Dendritic cell treated with granulocyte-macrophage colony-stimulating factor and Interleukin-4, amounts not matched to agents 40 ng/mL and 50 ng/mL, for 4 days (primary cell): ENCODE results near the gene TP63.

Source experiments
- H3K27ac Mint-ChIP-seq: one replicate; pipeline ENCODE4 v1.8.0; 2022; ENCODE audit warnings: mild to moderate bottlenecking, mixed read lengths
- H3K27me3 Mint-ChIP-seq: one replicate; pipeline ENCODE4 v1.8.0; 2022; ENCODE audit warnings: mild to moderate bottlenecking, mixed read lengths
- H3K36me3 Mint-ChIP-seq: one replicate; pipeline ENCODE4 v1.8.0; 2022; ENCODE audit warnings: low read depth, mixed read lengths
- H3K4me1 Mint-ChIP-seq: one replicate; pipeline ENCODE4 v1.8.0; 2022; ENCODE audit warnings: low read depth, mixed read lengths
- H3K4me3 Mint-ChIP-seq: one replicate; pipeline ENCODE4 v1.8.0; 2022; ENCODE audit warnings: mild to moderate bottlenecking, moderate library complexity, mixed read lengths
- H3K9me3 Mint-ChIP-seq: one replicate; pipeline ENCODE4 v1.8.0; 2022; ENCODE audit warnings: mixed read lengths
- intact Hi-C: fragments of 100-400 bp; cut with micrococcal nuclease; formaldehyde crosslinking; loops from one replicate; pipeline ENCODE4 v1.15.0; 2022

TP63 gene

DNA sequence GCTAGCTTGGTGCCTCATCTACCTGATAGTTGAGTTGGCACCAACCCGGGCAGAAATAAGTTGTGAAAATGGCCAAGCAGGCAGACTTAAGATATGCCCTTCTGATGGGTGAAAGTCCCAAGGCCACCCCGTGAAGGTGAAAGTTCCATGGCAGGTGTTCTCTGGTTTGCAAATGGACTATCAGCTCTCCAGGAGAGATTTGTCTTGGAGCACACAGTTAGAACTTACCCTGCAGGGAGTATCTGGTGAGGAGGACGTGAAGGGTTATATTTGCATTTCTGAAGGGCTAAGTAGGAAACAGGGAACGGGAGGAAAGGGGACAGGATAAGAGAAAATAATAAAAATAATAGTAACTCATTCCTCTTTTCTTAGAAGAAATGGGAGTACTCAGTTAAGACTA is 220.5 kb downstream of the TP63 start:
- Mint-ChIP-seq H3K4me1 (no peaks in the 10 kb centered on the region), H3K9me3 (no peaks in the 10 kb centered on the region), H3K27me3 (no peaks in the 10 kb centered on the region), H3K4me3 (no peak overlapping the region), H3K27ac (no peak overlapping the region), H3K36me3 (no peaks in the 10 kb centered on the region)
- intact Hi-C loops = no loop called here

DNA sequence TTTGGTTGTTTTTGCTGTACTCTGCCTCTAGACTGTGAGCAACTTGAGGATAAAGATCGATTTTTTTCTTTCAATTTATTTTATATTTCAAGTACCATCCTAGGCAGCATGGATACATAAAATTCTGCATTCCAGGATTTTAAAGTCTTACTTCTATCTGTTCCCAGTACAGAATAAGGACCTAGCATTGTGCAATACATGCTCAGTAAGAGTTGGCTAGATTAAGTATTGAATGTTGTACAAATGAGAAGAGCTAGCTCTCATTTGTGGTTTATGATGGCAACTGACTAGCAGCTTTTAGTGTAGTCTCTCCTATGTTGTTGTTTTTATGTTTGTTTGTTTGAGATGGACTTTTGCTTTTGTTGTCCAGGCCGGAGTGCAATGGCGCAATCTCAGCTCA is 222.7 kb downstream of the TP63 start:
- H3K4me3 Mint-ChIP-seq = no peak overlapping the region
- no peaks in the 10 kb centered on the region for H3K27me3 Mint-ChIP-seq
- intact Hi-C loops = no loop called here
- no peaks in the 10 kb centered on the region for H3K4me1 Mint-ChIP-seq
- no peaks in the 10 kb centered on the region for H3K9me3 Mint-ChIP-seq
- no peaks in the 10 kb centered on the region for H3K36me3 Mint-ChIP-seq
- H3K27ac Mint-ChIP-seq = no peak overlapping the region

DNA sequence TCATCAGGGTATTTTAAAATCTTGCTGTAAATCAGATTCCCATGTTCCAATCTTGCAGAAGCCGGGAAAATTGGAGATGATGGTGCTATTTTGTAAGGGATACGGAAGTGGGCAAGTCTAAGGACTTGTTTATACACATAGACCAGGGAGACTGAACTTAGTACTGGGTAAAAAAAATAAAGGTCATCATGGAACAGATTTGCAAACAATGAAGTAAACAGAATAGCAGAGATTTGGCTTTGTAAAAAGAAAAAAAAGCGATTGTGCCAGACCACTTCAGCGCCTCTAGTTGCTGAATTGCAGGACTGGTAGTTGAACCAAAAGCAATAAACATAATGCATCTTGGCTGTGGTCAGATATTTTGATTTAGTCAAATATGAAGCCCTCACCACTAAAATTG is 229.1 kb downstream of the TP63 start:
- H3K36me3 Mint-ChIP-seq = no peaks in the 10 kb centered on the region
- no peak overlapping the region for H3K4me3 Mint-ChIP-seq
- no peaks in the 10 kb centered on the region for H3K4me1 Mint-ChIP-seq
- intact Hi-C loops = no loop called here
- no peaks in the 10 kb centered on the region for H3K27me3 Mint-ChIP-seq
- no peak overlapping the region for H3K27ac Mint-ChIP-seq
- no peaks in the 10 kb centered on the region for H3K9me3 Mint-ChIP-seq

DNA sequence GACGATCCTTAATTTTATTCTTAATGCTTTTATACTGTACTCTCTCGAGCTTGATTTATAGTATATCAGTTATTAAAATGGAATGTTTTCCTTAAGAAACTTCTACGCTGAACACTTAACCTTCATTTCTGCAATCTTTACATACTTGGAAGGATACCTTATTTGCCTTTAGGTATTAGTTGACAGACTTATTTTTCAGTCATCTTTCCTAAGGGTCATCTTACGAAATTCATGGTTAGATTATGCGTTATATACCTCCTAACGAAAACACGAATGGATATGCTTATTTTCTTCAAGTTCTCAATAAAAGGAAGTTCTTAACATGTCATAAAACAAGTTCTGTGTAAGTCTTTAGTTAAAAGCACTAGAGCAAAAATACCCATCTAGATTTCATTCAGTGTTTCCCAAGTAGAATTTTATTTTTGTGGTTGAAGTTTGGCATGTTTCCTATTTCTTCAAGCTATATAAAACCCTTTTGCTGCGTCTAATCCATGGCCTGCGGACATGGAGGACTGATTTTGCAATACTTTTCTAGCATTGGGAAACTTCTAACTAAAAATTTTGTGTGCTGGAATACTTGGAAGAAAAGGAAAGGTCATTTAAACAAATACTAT is 231.3 kb downstream of the TP63 start:
- Mint-ChIP-seq H3K36me3 (no peaks in the 10 kb centered on the region), H3K27ac (no peak overlapping the region), H3K9me3 (peaks cover under 1% of the 10 kb centered on the region), H3K4me1 (no peaks in the 10 kb centered on the region), H3K4me3 (no peak overlapping the region), H3K27me3 (no peaks in the 10 kb centered on the region)
- intact Hi-C loops = no loop called here

DNA sequence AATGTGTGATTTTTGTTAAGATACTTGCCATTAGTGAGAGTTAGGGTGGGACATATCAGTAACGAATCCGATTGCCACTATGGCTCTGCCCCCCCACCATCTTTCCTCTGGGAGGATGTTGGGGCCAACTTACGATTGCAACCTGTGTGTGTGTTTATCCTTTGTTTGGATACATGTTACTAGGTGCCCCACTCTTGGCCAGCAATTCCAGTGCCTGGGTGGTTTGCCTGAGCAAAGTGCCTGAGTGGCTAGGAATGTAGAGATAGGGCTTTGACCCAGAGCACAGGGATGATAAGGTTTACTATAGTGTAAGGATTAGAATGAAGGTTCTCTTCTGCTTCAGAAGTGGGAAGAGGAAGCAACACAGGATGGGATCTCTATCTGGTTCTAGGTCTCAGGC is 231.8 kb downstream of the TP63 start:
- no peak overlapping the region for H3K4me3 Mint-ChIP-seq
- H3K27ac Mint-ChIP-seq = no peak overlapping the region
- peaks cover 6% of the 10 kb centered on the region for H3K9me3 Mint-ChIP-seq
- H3K36me3 Mint-ChIP-seq = no peaks in the 10 kb centered on the region
- H3K4me1 Mint-ChIP-seq = no peaks in the 10 kb centered on the region
- intact Hi-C loops = no loop called here
- no peaks in the 10 kb centered on the region for H3K27me3 Mint-ChIP-seq

DNA sequence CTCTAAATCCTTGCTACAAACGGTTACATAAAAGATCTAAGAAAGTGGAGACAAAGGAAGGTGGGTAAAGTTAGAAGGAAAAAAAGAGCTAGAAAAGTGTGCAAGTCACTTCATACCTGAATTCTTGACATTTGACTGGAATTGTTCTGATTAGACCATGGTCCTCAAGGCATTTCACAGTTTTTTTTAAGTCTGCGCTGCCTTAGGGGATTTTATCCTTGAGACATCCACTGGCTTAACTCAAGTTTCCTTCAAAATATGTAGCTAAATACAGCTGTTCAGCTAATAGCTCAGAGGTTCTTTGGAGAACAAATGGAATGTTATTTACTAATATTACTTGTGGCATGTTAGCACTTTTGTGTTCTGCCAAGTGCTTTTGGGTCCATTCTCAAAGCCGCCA is 236.9 kb downstream of the TP63 start:
- H3K36me3 Mint-ChIP-seq = no peaks in the 10 kb centered on the region

DNA sequence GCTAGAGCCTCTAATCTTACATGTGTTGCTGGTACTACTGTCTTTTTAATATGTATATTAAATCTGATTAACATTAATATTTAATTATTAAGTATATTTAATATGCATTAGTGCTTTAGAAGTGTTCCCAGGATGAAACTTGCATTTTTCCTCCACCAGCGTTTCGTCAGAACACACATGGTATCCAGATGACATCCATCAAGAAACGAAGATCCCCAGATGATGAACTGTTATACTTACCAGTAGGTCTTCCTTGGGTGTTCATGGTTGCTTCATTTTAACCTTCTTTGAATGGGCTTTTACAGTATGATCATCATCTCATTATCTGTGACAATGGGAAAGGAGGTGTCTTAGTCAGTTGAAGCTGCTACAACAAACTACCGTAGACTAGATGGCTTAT is 238.0 kb downstream of the TP63 start:
- no peak overlapping the region for H3K27ac Mint-ChIP-seq
- intact Hi-C loops = no loop called here
- H3K9me3 Mint-ChIP-seq = peaks cover 24% of the 10 kb centered on the region
- H3K4me3 Mint-ChIP-seq = no peak overlapping the region
- no peaks in the 10 kb centered on the region for H3K36me3 Mint-ChIP-seq
- no peaks in the 10 kb centered on the region for H3K4me1 Mint-ChIP-seq
- no peaks in the 10 kb centered on the region for H3K27me3 Mint-ChIP-seq

More for the DNA sequence above, 236.9 kb downstream of the TP63 start:
- no peak overlapping the region for H3K27ac Mint-ChIP-seq
- intact Hi-C loops = no loop called here
- peaks cover 24% of the 10 kb centered on the region for H3K9me3 Mint-ChIP-seq
- H3K4me1 Mint-ChIP-seq = no peaks in the 10 kb centered on the region
- H3K27me3 Mint-ChIP-seq = no peaks in the 10 kb centered on the region
- H3K4me3 Mint-ChIP-seq = no peak overlapping the region

DNA sequence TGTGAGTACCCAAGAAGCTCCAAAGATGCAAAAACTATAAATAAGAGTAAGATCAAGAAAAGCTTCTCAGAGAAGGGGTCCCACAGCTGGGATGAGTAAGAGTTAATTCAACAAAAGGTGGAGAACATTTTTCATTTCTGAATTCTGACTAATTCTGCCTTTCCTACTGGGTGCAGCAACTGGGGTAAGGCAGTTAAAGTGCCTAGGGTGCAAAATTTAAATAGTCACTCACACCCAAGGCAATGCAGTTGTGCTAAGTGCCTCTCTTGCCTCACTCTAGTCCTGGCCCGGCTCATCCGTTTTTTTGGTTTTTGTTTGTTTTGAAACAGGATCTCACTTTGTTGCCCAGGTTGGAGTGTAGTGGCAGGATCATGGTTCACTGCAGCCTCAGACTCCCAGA is 240.2 kb downstream of the TP63 start:
- intact Hi-C loops = no loop called here
- H3K27me3 Mint-ChIP-seq = no peaks in the 10 kb centered on the region
- peaks cover 24% of the 10 kb centered on the region for H3K9me3 Mint-ChIP-seq
- H3K27ac Mint-ChIP-seq = no peak overlapping the region
- H3K36me3 Mint-ChIP-seq = no peaks in the 10 kb centered on the region
- no peak overlapping the region for H3K4me3 Mint-ChIP-seq
- H3K4me1 Mint-ChIP-seq = no peaks in the 10 kb centered on the region

DNA sequence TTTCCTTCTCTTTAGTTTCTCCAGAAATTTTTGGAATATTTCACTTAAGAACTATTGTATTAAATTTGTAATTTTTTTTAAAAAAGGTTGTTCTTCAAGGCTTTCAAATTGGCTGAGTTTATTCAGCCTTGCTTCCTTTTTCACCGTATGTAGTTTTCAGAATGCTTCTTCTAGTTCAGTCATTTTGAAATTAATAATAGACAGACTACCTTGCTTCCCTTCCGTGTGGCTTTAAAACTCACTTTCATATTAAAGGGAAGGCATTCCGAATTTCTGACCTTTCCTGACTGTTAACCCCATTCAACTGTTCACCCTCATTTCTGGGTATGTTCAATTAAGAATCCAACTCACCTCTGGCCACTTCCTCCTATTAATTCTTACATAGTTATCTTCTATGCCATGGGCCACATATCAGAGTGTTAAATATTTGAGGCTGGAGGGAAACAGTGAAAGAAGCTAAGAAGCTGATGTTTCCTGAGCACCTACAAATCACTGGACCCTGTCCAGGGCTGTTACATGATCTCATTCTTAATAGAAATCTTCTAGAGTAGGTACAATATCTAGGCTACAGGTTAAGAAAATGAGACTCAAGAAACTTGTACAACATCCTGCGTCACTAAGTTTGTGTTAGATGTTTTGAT is 252.0 kb downstream of the TP63 start:
- Mint-ChIP-seq H3K27ac (no peak overlapping the region), H3K36me3 (no peaks in the 10 kb centered on the region), H3K27me3 (no peaks in the 10 kb centered on the region), H3K9me3 (no peaks in the 10 kb centered on the region), H3K4me1 (no peaks in the 10 kb centered on the region), H3K4me3 (no peak overlapping the region)
- intact Hi-C loops = no loop called here

DNA sequence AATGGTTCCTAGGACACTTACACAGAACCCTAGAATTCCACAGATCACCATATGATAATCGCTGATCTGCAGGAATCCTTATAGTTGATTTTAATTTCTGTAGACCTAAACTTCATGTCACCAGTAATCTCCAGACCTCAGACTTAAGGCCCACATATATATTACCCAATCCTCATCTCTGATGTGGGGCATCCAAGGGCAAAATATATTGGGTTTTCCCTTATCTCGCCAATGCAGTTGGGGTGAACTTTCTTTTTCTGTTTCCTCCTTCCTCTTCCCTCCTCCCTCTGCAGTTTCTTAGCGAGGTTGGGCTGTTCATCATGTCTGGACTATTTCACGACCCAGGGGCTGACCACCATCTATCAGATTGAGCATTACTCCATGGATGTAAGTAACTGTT is 259.3 kb downstream of the TP63 start:
- Mint-ChIP-seq H3K9me3 (no peaks in the 10 kb centered on the region), H3K36me3 (no peaks in the 10 kb centered on the region), H3K27me3 (no peaks in the 10 kb centered on the region), H3K4me1 (no peaks in the 10 kb centered on the region), H3K4me3 (no peak overlapping the region), H3K27ac (no peak overlapping the region)
- intact Hi-C loops = no loop called here

DNA sequence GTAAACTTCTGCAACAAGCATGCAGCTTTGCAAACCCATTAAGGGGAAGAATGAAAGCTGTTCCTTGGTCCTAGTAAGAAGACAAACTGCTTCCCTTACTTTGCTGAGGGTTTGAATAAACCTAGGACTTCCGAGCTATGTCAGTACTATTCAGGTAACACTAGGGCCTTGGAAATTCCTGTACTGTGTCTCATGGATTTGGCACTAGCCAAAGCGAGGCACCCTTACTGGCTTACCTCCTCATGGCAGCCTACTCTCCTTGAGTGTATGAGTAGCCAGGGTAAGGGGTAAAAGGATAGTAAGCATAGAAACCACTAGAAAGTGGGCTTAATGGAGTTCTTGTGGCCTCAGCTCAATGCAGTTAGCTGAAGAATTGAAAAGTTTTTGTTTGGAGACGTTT is 265.3 kb downstream of the TP63 start:
- Mint-ChIP-seq H3K4me1 (no peaks in the 10 kb centered on the region), H3K27me3 (no peaks in the 10 kb centered on the region), H3K9me3 (no peaks in the 10 kb centered on the region), H3K27ac (no peak overlapping the region), H3K4me3 (no peak overlapping the region), H3K36me3 (no peaks in the 10 kb centered on the region)
- intact Hi-C loops = no loop called here

DNA sequence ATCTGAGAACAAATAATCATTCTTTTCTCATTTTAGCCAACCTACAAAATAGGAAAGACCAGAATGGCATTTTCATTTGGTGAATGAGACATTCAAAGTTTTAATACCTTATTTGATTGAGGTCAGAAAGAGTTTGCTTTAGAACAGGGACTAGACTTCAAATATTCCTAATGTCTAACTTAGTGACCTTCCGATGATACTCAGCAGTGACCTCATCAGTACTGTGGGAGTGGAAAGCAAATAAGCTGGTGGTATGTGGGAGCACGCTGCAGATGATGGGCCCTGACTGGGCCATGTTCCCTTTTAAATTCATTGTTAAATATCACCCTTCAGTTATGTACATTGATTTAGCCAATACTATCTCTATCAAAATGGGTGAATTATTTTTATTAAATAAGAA is 266.2 kb downstream of the TP63 start:
- H3K4me3 Mint-ChIP-seq = no peak overlapping the region

DNA sequence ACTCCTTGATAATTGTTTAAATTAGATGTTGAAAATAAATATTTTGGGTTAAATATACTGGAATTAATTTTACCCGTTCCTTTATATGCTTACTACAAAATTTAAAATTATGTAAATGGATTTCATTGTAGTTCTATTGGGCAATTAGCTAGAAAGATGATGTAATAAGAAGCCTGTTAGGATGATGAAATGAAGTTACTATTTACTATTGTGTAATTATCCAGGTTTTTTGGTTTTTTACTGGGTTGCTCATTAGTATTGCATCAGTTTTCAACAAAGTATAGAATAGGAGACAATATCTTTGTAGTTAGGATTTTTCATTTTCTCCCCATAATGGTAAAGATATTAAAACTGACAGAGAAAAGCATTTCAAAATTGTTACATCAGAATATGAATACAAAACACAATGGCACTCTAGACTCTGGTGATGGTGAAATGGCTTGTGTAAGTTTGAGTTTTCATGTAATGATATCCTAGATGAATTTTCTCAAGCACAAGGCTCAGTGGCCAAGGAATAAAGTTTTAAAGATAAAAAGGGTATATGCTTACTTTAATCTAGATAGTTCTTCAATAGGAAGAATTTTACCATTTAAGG is 267.5 kb downstream of the TP63 start:
- intact Hi-C loops = no loop called here
- no peak overlapping the region for H3K27ac Mint-ChIP-seq
- H3K9me3 Mint-ChIP-seq = no peaks in the 10 kb centered on the region
- H3K4me1 Mint-ChIP-seq = no peaks in the 10 kb centered on the region
- H3K36me3 Mint-ChIP-seq = no peaks in the 10 kb centered on the region
- H3K27me3 Mint-ChIP-seq = no peaks in the 10 kb centered on the region
- no peak overlapping the region for H3K4me3 Mint-ChIP-seq

More for the DNA sequence above, 266.2 kb downstream of the TP63 start:
- no peaks in the 10 kb centered on the region for H3K36me3 Mint-ChIP-seq
- H3K9me3 Mint-ChIP-seq = no peaks in the 10 kb centered on the region
- H3K27ac Mint-ChIP-seq = no peak overlapping the region
- intact Hi-C loops = no loop called here
- H3K27me3 Mint-ChIP-seq = no peaks in the 10 kb centered on the region
- H3K4me1 Mint-ChIP-seq = no peaks in the 10 kb centered on the region

DNA sequence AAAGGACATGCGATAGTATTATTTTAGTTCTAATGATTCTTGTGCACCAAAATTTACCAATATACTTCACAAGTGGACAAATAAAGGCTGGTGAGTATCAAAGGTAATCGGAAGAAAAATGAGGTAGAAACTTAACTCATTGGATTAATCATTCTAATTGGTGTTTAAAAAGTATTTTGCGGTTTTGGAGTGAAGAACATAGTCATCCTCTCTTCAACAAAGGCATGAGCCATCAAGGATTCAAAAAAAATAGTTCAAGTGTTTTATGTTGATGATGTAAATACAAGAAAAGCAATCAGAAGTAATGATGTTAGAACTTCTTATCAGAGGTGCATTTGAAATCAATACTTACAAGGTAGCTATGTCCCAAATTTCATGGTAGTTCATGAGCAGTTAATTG is 268.0 kb downstream of the TP63 start:
- H3K27ac Mint-ChIP-seq = no peak overlapping the region
- H3K4me1 Mint-ChIP-seq = no peaks in the 10 kb centered on the region
- no peak overlapping the region for H3K4me3 Mint-ChIP-seq
- no peaks in the 10 kb centered on the region for H3K27me3 Mint-ChIP-seq
- intact Hi-C loops = no loop called here
- H3K9me3 Mint-ChIP-seq = no peaks in the 10 kb centered on the region
- no peaks in the 10 kb centered on the region for H3K36me3 Mint-ChIP-seq

DNA sequence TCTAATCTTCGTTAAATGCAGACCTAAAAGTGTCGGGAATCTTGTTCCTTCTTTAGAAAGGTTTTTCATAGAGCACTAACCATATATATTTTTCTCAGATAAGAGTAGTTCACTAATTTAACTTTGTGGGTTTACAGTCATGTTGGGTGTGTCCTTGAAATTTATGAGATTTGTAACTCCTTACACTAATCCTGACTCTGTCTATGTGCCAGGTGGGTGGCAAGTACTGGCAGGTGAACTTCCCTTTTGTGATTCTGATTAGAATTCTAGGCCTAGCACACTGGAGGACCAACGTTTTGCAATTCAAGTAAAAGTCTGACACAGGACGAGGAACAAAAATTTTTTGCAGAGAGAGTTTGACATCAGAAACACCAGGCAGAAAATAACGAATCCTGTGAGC is 269.4 kb downstream of the TP63 start:
- H3K9me3 Mint-ChIP-seq = no peaks in the 10 kb centered on the region
- no peak overlapping the region for H3K27ac Mint-ChIP-seq
- H3K4me3 Mint-ChIP-seq = no peak overlapping the region
- intact Hi-C loops = no loop called here
- no peaks in the 10 kb centered on the region for H3K27me3 Mint-ChIP-seq
- H3K36me3 Mint-ChIP-seq = no peaks in the 10 kb centered on the region
- no peaks in the 10 kb centered on the region for H3K4me1 Mint-ChIP-seq
